Activated naive CD8-positive, alpha-beta T cell treated with anti-CD3 and anti-CD28 coated beads, Interleukin-2, amount 10 ng/mL, durations not matched to agents 7 days and 5 days (primary cell): ENCODE data around the gene TMEM184A. TPM values are rescaled to one million over a fixed set of nuclear protein-coding genes. Genes with fewer than 3 reads are reported as not detected.

Experiments used
- ATAC-seq: fragments of 150-1000 bp; cut with Tn5 transposase; one replicate; pipeline ENCODE4 v1.10.0; 2021; ENCODE audit warnings: low read depth, moderate library complexity
- POLR2A ChIA-PET: fragments of 350-600 bp; sonication (Branson Sonifier 250); formaldehyde crosslinking; loops from one replicate; lab custom pipeline; 2021; ENCODE audit warnings: antibody characterized with exemption; lab: Charles Lee
- DNase-seq: peaks from one replicate; pipeline ENCODE4 v3.0.0; 2021
- H3K27ac Mint-ChIP-seq: one replicate; pipeline ENCODE4 v1.8.0; 2022; ENCODE audit warnings: mild to moderate bottlenecking, mixed read lengths
- H3K27me3 Mint-ChIP-seq: one replicate; pipeline ENCODE4 v1.8.0; 2022; ENCODE audit warnings: mild to moderate bottlenecking, moderate library complexity, mixed read lengths
- H3K36me3 Mint-ChIP-seq: one replicate; pipeline ENCODE4 v1.8.0; 2021; ENCODE audit warnings: mild to moderate bottlenecking, mixed read lengths
- H3K4me1 Mint-ChIP-seq: one replicate; pipeline ENCODE4 v1.8.0; 2021; ENCODE audit warnings: mixed read lengths
- H3K4me3 Mint-ChIP-seq: one replicate; pipeline ENCODE4 v1.8.0; 2022; ENCODE audit warnings: mild to moderate bottlenecking, moderate library complexity, mixed read lengths
- H3K9me3 Mint-ChIP-seq: one replicate; pipeline ENCODE4 v1.8.0; 2021; ENCODE audit warnings: mixed read lengths
- total RNA-seq, 2 experiments: library from RNA; stranded (reverse); gene quantifications; one replicate each; pipeline ENCODE4 v1.2.3, GENCODE V29; 2021

TMEM184A gene
- total RNA-seq, 2 experiments from 2014 or later: not detected

DNA sequence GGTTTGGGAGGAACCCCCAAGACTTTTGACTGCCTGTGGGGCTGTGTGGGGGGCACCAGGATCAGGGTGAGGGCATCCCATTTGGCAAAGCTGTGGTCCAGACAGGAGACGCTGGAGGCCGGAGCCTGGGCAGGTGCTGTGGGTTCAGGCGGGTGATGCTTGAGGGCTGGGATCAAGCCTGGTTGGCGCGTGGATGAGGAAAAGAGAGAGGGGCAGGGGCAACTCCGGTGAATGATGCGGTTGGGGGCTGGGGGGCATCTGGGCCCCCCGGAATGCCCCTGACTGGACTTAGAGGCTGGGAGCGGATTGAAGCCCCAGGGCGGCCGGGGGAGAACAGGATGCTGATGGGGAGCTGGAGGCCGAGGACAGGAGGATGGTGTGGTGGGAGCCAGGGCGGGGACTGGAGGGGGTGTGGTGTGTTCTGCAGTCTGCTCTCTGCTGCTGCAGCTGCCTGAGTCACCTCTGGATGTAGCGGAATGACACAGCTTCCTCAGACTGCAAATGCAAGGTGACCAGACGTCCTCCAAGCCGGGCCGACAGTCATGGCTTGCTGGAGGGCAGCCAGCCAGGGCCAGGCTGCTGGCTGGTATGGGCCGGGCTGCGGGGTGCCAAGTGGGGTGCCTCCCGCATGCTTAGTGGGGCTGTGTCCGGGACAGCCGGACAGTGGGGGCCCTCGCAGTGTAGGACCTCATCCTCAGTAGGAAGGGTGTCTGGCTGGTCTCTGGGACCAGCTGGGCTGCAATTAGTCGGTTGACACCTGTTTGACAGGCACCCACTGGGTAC lies 22.3 kb downstream of the TMEM184A start:
- DNase-seq: no peak
- no peak for ATAC-seq
- H3K9me3 Mint-ChIP-seq: no peaks in the 10 kb centered on the region
- POLR2A ChIA-PET: interaction anchor here (1.0 to 2.3 kb wide), 3 partner anchors 9 to 27 kb away, joined by 3 to 8 read pairs (median 3); no protein-coding TSS in a partner anchor
- H3K27ac Mint-ChIP-seq: peak overlapping the region; percentile 91
- H3K36me3 Mint-ChIP-seq: no peaks in the 10 kb centered on the region
- peaks cover 2% of the 10 kb centered on the region for H3K27me3 Mint-ChIP-seq
- peak overlapping the region; percentile 83 for H3K4me3 Mint-ChIP-seq
- peaks cover 26% of the 10 kb centered on the region for H3K4me1 Mint-ChIP-seq

GRCh38 chr7:1533255-1533546 lies 22.8 kb downstream of the TMEM184A start:
- H3K4me1 Mint-ChIP-seq: peaks cover 26% of the 10 kb centered on the region
- POLR2A ChIA-PET: interaction anchor here (1.0 to 2.3 kb wide), 3 partner anchors 22 to 30 kb away, joined by 3 to 8 read pairs (median 6); partner anchors contain the start of gene INTS1
- ATAC-seq (no peak), DNase-seq (no peak)
- H3K36me3 Mint-ChIP-seq: no peaks in the 10 kb centered on the region
- H3K27me3 Mint-ChIP-seq: peaks cover 2% of the 10 kb centered on the region
- no peaks in the 10 kb centered on the region for H3K9me3 Mint-ChIP-seq
- peak overlapping the region; percentile 83 for H3K4me3 Mint-ChIP-seq
- peak overlapping the region; percentile 91 for H3K27ac Mint-ChIP-seq

GRCh38 chr7:1532456-1533254 lies 23.4 kb downstream of the TMEM184A start:
- peaks cover 2% of the 10 kb centered on the region for H3K27me3 Mint-ChIP-seq
- H3K36me3 Mint-ChIP-seq: no peaks in the 10 kb centered on the region
- peak; percentile 58 for DNase-seq
- H3K4me1 Mint-ChIP-seq: peaks cover 26% of the 10 kb centered on the region
- H3K4me3 Mint-ChIP-seq: peak overlapping the region; percentile 83
- ATAC-seq: peak; percentile 62
- H3K27ac Mint-ChIP-seq: peak overlapping the region; percentile 91
- POLR2A ChIA-PET: interaction anchor here (1.0 to 2.3 kb wide), 3 partner anchors 21 to 29 kb away, joined by 3 to 8 read pairs (median 6); partner anchors contain the start of gene INTS1
- H3K9me3 Mint-ChIP-seq: no peaks in the 10 kb centered on the region

DNA sequence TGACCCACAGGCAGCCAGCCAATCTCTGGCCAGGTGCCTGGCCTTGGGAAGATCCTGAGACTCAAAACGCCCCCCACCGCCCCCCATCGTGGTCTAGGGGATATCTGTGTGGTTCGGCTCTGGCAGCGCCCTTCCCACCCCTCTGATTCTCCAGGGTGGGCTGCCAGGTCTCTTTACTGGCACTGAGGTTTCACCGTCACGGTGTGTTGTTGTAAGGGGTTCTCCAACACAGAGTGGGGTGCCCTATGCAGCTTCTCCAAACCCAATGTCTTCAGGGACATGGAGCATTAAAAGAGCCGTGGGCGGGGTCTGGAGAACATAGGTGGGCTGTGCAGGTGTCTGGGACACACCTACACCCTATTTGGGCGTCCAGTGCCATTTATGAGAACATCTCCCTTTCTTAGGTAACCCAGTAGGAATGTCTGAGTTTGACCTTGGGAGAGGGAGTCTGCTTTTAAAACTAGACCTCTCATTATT lies 24.0 kb downstream of the TMEM184A start:
- no peaks in the 10 kb centered on the region for H3K36me3 Mint-ChIP-seq
- H3K4me3 Mint-ChIP-seq: peak overlapping the region; percentile 83
- no peaks in the 10 kb centered on the region for H3K9me3 Mint-ChIP-seq
- H3K27me3 Mint-ChIP-seq: peaks cover 2% of the 10 kb centered on the region
- POLR2A ChIA-PET: interaction anchor here (0.9 to 2.3 kb wide), 3 partner anchors 19 to 29 kb away, joined by 4 to 8 read pairs (median 6); partner anchors contain the start of gene INTS1
- ATAC-seq: peak; percentile 10
- H3K27ac Mint-ChIP-seq: peak overlapping the region; percentile 91
- no peak for DNase-seq
- peaks cover 26% of the 10 kb centered on the region for H3K4me1 Mint-ChIP-seq

DNA sequence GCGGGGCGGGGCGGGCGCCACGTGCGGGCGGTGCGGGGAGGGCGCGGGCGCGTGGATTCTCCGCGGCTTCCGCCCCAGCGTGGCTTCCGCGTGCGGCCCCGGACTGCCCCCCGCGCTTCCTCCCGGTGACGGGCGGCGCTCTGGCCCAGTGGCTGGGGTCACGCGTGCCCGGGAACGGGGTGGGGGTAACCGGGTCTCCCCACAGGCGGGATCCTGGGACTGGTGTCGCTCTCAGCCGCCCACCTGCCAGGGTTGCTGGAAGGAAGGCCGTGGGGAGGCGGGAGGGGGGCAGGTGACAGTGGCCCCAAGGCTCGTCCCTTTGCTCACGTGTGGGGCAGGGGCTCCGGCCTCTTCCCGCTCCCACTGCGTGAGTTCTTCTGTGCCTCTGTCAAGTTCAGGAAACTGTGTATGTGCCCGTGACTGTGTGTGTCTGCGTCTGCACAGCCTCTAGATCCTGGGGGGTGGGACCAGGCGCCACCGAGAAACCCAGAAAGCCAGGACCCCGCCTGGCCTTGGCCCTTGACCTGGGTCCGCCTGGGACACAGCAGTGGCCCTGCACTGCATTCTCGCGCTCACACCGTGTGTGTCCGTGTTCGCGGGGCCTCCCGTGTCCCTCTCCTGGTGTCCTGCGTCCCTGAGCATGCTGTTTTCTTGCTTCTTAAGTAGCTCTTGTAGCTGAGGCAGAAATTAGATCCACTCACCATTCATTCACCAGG lies 24.6 kb downstream of the TMEM184A start:
- Mint-ChIP-seq H3K4me3 (peak overlapping the region; percentile 83), H3K27ac (peak overlapping the region; percentile 91), H3K9me3 (no peaks in the 10 kb centered on the region), H3K27me3 (peaks cover 8% of the 10 kb centered on the region), H3K36me3 (no peaks in the 10 kb centered on the region), H3K4me1 (peaks cover 26% of the 10 kb centered on the region)
- POLR2A ChIA-PET: interaction anchor here (0.9 to 2.3 kb wide), 3 partner anchors 18 to 28 kb away, joined by 4 to 8 read pairs (median 6); partner anchors contain the start of gene INTS1
- DNase-seq (peak; percentile 64), ATAC-seq (peak; percentile 24)

- POLR2A ChIA-PET: no interaction called here
- no peaks in the 10 kb centered on the region for H3K36me3 Mint-ChIP-seq
- H3K4me3 Mint-ChIP-seq: no peak overlapping the region
- H3K27me3 Mint-ChIP-seq: peaks cover 11% of the 10 kb centered on the region
- ATAC-seq (peak; percentile 2), DNase-seq (no peak)
- H3K4me1 Mint-ChIP-seq: peaks cover 26% of the 10 kb centered on the region
- no peak overlapping the region for H3K27ac Mint-ChIP-seq
- no peaks in the 10 kb centered on the region for H3K9me3 Mint-ChIP-seq
These were observed 25.1 kb downstream of the TMEM184A start for GRCh38 chr7:1530946-1531262.

DNA sequence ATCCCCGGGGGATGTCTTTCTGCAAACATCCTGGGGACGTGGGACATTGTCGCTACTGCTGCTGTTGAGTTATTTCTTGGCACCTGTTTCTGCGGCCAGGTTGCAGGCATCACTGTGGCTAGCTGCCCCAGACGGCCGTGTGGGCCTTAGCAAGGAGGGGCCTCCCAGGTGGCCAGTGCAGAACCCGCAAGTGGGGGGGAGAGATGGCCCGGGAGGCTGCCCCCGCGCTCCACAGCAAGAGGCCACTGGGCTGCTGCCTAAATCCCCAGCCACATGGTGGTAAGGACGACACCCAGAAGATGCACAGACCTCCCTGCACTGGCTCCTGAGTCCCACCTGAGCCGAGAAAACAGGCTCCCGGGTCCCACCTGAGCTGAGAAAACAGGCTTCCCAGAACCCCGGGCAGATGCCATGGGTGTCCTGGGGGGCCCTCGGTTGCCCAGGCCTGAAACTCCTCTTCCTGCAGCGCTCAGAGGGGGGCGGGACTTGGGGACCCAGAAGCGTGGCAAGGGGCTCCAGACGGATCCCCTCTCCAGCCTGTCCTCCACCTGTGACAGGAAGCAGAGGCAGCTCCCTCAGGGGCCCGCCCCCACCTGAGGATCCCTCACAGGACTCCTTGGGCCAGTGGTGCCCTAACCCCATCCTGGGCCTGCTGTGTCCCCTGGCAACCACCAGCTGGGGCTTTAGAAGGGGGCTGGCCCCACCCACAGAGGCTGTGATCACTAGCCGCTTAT lies 26.5 kb downstream of the TMEM184A start:
- H3K27ac Mint-ChIP-seq: peak overlapping the region; percentile 74
- H3K36me3 Mint-ChIP-seq: no peaks in the 10 kb centered on the region
- DNase-seq (no peak), ATAC-seq (no peak)
- H3K9me3 Mint-ChIP-seq: no peaks in the 10 kb centered on the region
- peak overlapping the region; percentile 68 for H3K4me3 Mint-ChIP-seq
- peaks cover 26% of the 10 kb centered on the region for H3K4me1 Mint-ChIP-seq
- H3K27me3 Mint-ChIP-seq: peaks cover 15% of the 10 kb centered on the region
- POLR2A ChIA-PET: interaction anchor here (1.0 kb wide), 1 partner anchor 10 kb away, joined by 5 read pairs; no protein-coding TSS in a partner anchor

DNA sequence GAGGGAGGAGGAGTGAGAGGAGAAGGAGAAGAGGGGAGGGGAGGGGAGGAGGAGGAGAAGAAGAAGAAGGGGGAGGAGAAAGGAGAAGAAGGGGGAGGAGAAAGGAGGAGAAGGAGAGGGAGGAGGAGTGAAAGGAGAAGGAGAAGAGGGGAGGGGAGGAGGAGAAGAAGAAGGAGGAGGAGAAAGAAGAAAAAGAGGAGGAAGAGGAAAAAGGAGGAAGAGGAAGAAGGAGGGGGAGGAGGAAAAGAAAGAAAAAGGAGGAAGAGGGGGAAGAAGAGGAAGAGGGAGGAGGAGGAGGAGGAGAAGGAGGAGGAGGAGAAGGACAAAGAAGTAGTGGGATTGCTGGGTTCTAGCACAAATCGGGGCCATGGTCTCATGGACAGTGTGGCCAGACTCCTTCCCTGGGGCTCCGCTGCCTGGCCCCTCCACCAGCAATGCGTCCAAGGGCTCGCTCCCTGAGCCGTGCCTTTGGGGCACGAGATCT lies 29.7 kb downstream of the TMEM184A start:
- POLR2A ChIA-PET: no interaction called here
- Mint-ChIP-seq H3K27ac (no peak overlapping the region), H3K4me1 (peaks cover 4% of the 10 kb centered on the region), H3K4me3 (no peak overlapping the region), H3K36me3 (no peaks in the 10 kb centered on the region), H3K27me3 (peaks cover 18% of the 10 kb centered on the region), H3K9me3 (no peaks in the 10 kb centered on the region)
- DNase-seq (no peak), ATAC-seq (no peak)

GRCh38 chr7:1525409-1525808 lies 30.6 kb downstream of the TMEM184A start:
- Mint-ChIP-seq H3K4me3 (no peak overlapping the region), H3K27me3 (peaks cover 18% of the 10 kb centered on the region), H3K36me3 (no peaks in the 10 kb centered on the region), H3K9me3 (no peaks in the 10 kb centered on the region), H3K4me1 (peaks cover 4% of the 10 kb centered on the region), H3K27ac (no peak overlapping the region)
- DNase-seq (no peak), ATAC-seq (no peak)
- POLR2A ChIA-PET: no interaction called here

GRCh38 chr7:1523844-1524243 lies 32.2 kb downstream of the TMEM184A start:
- no peak overlapping the region for H3K4me3 Mint-ChIP-seq

GRCh38 chr7:1523208-1523607 lies 32.8 kb downstream of the TMEM184A start:
- POLR2A ChIA-PET: no interaction called here
- no peak for DNase-seq
- no peak overlapping the region for H3K27ac Mint-ChIP-seq
- H3K27me3 Mint-ChIP-seq: peaks cover 16% of the 10 kb centered on the region
- H3K4me1 Mint-ChIP-seq: no peaks in the 10 kb centered on the region
- no peak for ATAC-seq
- no peak overlapping the region for H3K4me3 Mint-ChIP-seq
- H3K9me3 Mint-ChIP-seq: no peaks in the 10 kb centered on the region
- no peaks in the 10 kb centered on the region for H3K36me3 Mint-ChIP-seq

More at GRCh38 chr7:1523844-1524243, 32.2 kb downstream of the TMEM184A start:
- no peaks in the 10 kb centered on the region for H3K36me3 Mint-ChIP-seq
- H3K9me3 Mint-ChIP-seq: no peaks in the 10 kb centered on the region
- no peak for DNase-seq
- no peak overlapping the region for H3K27ac Mint-ChIP-seq
- POLR2A ChIA-PET: no interaction called here
- H3K27me3 Mint-ChIP-seq: peaks cover 17% of the 10 kb centered on the region
- no peak for ATAC-seq
- no peaks in the 10 kb centered on the region for H3K4me1 Mint-ChIP-seq

DNA sequence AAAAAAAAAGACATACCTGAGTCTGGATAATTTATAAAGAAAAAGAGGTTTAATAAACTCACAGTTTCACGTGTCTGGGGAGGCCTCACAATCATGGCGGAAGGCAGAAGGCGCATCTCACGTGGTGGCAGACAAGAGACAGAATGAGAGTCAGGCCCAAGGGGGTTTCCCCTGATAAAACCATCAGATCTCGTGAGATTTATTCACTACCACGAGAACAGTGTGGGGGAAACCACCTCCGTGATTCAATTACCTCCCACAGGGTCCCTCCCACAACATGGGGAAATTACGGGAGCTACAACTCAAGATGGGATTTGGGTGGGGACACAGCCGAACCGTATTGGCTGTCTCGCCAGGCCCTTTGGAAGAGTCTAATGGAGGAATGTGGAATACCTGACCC lies 34.5 kb downstream of the TMEM184A start:
- Mint-ChIP-seq H3K36me3 (no peaks in the 10 kb centered on the region), H3K27ac (no peak overlapping the region), H3K27me3 (peaks cover 10% of the 10 kb centered on the region), H3K4me1 (no peaks in the 10 kb centered on the region), H3K9me3 (no peaks in the 10 kb centered on the region), H3K4me3 (no peak overlapping the region)
- no peak for DNase-seq
- ATAC-seq: no peak
- POLR2A ChIA-PET: no interaction called here
